Activated CD8-positive, alpha-beta T cell treated with anti-CD3 and anti-CD28 coated beads, Interleukin-2, amount 10 ng/mL, durations not matched to agents 7 days and 5 days (primary cell): Measurements from ENCODE around the gene ZNF697. TPM values are rescaled to one million over a fixed set of nuclear protein-coding genes. Genes with fewer than 3 reads are reported as not detected.

Experiments
- ATAC-seq: fragments of 150-1000 bp; cut with Tn5 transposase; one replicate; pipeline ENCODE4 v1.10.0; 2021; ENCODE audit warnings: moderate library complexity
- CTCF ChIA-PET: fragments of 350-600 bp; sonication (Branson Sonifier 250); formaldehyde crosslinking; loops from one replicate; lab custom pipeline; 2021; ENCODE audit warnings: antibody characterized with exemption; lab: Charles Lee
- POLR2A ChIA-PET: fragments of 350-600 bp; sonication (Branson Sonifier 250); formaldehyde crosslinking; loops from one replicate; lab custom pipeline; 2021; ENCODE audit warnings: antibody characterized with exemption; lab: Charles Lee
- DNase-seq: peaks from one replicate; pipeline ENCODE4 v3.0.0-alpha.2; 2020
- H3K27ac Mint-ChIP-seq: one replicate; pipeline ENCODE4 v1.8.0; 2021; ENCODE audit warnings: mild to moderate bottlenecking, mixed read lengths
- H3K27me3 Mint-ChIP-seq: one replicate; pipeline ENCODE4 v1.8.0; 2021; ENCODE audit warnings: low read depth, mixed read lengths
- H3K36me3 Mint-ChIP-seq: one replicate; pipeline ENCODE4 v1.8.0; 2021; ENCODE audit warnings: low read depth, mixed read lengths
- H3K4me1 Mint-ChIP-seq: one replicate; pipeline ENCODE4 v1.8.0; 2021; ENCODE audit warnings: low read depth, mixed read lengths
- H3K4me3 Mint-ChIP-seq: one replicate; pipeline ENCODE4 v1.8.0; 2021; ENCODE audit warnings: mild to moderate bottlenecking, mixed read lengths
- H3K9me3 Mint-ChIP-seq: one replicate; pipeline ENCODE4 v1.8.0; 2022; ENCODE audit warnings: mixed read lengths; ENCODE audit not compliant: insufficient read depth
- total RNA-seq, 2 experiments: library from RNA; stranded (reverse); gene quantifications; one replicate each; pipeline ENCODE4 v1.2.3, GENCODE V29; 2021

Gene ZNF697
- total RNA-seq, 2 experiments from 2014 or later = 0.08 TPM; not detected in 1

DNA sequence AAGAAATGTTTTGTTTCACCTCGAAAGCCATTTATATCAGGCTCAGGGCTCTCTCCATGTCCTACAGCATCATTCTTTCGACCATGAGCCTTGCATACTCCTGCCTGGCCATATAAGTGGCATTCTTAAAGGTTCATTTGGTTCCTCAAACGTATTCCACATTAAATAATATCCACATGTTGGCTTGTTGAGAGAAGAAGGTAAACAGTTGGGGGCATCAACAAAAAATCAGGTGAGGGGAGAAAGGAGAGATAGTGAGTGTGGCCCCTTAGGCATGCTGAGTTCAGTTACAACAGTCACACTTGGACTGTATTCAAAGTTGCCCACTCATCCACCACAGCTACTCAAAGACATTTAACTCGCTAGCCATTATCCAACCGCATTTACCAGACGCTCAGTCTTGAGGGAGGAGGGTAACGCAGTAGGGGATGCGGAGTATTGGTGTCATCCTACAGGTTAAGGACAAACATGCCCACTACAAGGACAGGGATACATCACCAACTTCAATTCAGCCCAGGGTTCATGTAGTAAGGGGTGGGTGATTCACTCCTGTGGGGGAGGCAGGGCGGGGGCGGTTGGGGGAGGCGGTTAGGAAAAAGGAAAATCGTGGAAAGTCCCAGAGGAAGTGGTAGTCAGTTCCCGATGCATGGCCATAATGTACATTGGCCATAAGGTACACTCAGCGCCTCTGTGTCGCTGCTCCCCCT, 1.4 kb downstream of the ZNF697 start:
- POLR2A ChIA-PET = no interaction called here
- CTCF ChIA-PET = interaction anchor here (0.7 to 4.4 kb wide), 2 partner anchors 28 to 35 kb away, joined by 3 to 20 read pairs; no protein-coding TSS in a partner anchor
- Mint-ChIP-seq H3K4me3 (no peak overlapping the region), H3K9me3 (no peaks in the 10 kb centered on the region), H3K36me3 (no peaks in the 10 kb centered on the region), H3K4me1 (peaks cover 3% of the 10 kb centered on the region), H3K27me3 (peaks cover 75% of the 10 kb centered on the region), H3K27ac (no peak overlapping the region)
- DNase-seq (no peak), ATAC-seq (no peak)

DNA sequence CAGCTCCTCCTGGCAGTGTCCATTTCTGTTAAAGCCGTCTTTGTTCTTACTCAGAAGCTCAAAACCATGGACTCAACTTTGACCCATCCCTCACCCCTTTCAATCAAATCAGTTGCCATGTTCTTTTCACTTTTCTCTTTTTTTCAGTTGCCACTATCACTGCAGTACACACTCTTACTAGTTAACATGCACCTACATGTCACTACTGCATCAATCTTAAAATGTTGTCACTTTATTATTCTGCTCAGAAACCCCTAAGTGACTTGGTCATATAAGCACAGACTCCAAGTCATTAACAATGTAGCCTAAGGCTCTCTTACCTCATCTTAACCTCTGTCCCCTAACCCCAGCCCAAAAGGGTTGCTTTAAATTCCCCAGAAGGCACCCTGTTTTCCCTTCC, 9.0 kb downstream of the ZNF697 start:
- CTCF ChIA-PET = no interaction called here
- H3K4me3 Mint-ChIP-seq = no peak overlapping the region

GRCh38 chr1:119637710-119638109, 10.4 kb downstream of the ZNF697 start:
- H3K27ac Mint-ChIP-seq = no peak overlapping the region
- ChIA-PET CTCF (no interaction called here), POLR2A (no interaction called here)
- DNase-seq (no peak), ATAC-seq (no peak)
- no peaks in the 10 kb centered on the region for H3K36me3 Mint-ChIP-seq
- peaks cover 33% of the 10 kb centered on the region for H3K27me3 Mint-ChIP-seq
- no peaks in the 10 kb centered on the region for H3K4me1 Mint-ChIP-seq
- no peak overlapping the region for H3K4me3 Mint-ChIP-seq
- H3K9me3 Mint-ChIP-seq = no peaks in the 10 kb centered on the region

More for the DNA sequence above, 9.0 kb downstream of the ZNF697 start:
- POLR2A ChIA-PET = no interaction called here
- Mint-ChIP-seq H3K27me3 (peaks cover 30% of the 10 kb centered on the region), H3K9me3 (no peaks in the 10 kb centered on the region), H3K4me1 (no peaks in the 10 kb centered on the region), H3K36me3 (no peaks in the 10 kb centered on the region), H3K27ac (no peak overlapping the region)
- no peak for DNase-seq
- no peak for ATAC-seq

DNA sequence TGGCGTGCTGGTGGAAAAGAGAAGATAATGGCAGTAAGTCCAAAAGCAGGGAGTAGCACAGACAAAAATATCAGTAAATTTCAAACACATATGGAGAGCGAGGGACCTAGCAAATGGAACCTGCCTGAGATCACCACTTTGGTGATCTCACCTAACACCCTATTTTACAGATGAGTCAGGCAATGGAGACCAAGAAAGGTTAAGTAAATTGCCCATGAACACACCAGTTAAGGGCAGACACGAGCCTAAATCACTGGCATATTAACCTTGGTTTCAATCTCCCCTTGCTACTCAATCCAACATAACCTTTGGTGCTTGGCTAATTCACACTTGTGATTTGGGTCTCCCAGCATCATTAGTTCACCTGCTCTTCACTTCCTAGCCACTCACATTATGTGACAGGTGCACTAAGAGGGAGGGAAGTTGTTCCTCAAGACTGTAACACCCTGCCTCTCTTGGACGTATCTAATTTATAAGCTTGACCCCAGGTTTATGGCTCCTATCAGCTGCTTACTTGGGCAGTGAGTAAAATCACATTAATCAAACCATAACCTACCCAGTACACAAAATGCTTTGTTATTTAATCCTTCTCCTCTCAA, 11.5 kb downstream of the ZNF697 start:
- no peaks in the 10 kb centered on the region for H3K9me3 Mint-ChIP-seq
- no peaks in the 10 kb centered on the region for H3K36me3 Mint-ChIP-seq
- no peak overlapping the region for H3K4me3 Mint-ChIP-seq
- H3K27me3 Mint-ChIP-seq = peaks cover 40% of the 10 kb centered on the region
- no peak for ATAC-seq
- no peaks in the 10 kb centered on the region for H3K4me1 Mint-ChIP-seq
- ChIA-PET POLR2A (no interaction called here), CTCF (no interaction called here)
- no peak overlapping the region for H3K27ac Mint-ChIP-seq
- DNase-seq = no peak

DNA sequence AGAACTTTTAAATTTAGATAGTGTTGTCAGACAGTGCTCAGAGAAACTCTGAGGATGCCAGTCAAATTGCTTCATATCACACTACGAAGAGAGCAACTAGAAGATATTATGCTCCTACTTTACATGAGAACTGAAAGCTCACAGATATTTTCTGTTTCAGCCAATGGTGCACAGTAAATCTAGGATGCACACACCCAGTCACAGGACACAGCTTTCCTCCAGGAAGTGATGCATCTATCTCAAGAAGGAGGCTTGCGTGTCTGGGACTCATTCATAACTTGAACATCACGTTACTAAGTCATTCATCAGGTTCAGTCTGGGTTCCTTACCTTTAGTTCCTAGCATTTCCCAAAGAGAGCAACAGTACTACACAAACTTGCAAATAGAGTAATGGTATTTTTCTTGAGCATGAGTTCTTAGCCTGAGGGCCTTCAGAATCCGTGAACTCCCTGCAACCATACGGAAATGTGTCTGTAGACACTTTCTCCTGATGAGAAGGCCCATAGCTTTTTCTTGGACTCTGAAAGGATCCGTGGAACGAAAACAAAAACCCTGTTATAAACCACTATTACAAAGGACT, 12.2 kb downstream of the ZNF697 start:
- no peak for ATAC-seq
- POLR2A ChIA-PET = no interaction called here
- Mint-ChIP-seq H3K4me1 (no peaks in the 10 kb centered on the region), H3K36me3 (no peaks in the 10 kb centered on the region), H3K27me3 (peaks cover 43% of the 10 kb centered on the region), H3K4me3 (no peak overlapping the region), H3K27ac (no peak overlapping the region), H3K9me3 (no peaks in the 10 kb centered on the region)
- CTCF ChIA-PET = no interaction called here
- DNase-seq = no peak

DNA sequence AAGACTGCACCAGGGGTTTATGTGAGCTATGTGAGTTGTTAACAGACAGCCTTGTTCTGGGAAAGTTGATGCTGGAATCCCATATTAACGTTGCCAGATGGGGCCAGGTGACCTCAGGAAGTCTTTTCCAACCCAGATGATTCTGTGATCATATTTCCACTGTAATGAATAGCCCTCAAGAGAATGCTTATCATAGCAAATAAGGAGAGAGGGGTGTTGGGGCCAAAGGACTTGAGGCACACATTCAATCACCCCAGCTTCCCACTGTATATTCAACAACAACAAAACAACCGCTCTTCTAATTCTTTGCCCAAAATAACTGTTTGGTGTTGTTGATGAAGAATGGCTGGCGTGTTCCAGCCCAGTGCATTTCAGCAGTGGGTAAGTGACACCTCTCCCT, 14.1 kb downstream of the ZNF697 start:
- H3K27me3 Mint-ChIP-seq = peaks cover 53% of the 10 kb centered on the region
- no peaks in the 10 kb centered on the region for H3K36me3 Mint-ChIP-seq
- ATAC-seq (no peak), DNase-seq (no peak)
- no peak overlapping the region for H3K27ac Mint-ChIP-seq
- ChIA-PET POLR2A (no interaction called here), CTCF (no interaction called here)
- no peaks in the 10 kb centered on the region for H3K9me3 Mint-ChIP-seq
- no peaks in the 10 kb centered on the region for H3K4me1 Mint-ChIP-seq
- no peak overlapping the region for H3K4me3 Mint-ChIP-seq

DNA sequence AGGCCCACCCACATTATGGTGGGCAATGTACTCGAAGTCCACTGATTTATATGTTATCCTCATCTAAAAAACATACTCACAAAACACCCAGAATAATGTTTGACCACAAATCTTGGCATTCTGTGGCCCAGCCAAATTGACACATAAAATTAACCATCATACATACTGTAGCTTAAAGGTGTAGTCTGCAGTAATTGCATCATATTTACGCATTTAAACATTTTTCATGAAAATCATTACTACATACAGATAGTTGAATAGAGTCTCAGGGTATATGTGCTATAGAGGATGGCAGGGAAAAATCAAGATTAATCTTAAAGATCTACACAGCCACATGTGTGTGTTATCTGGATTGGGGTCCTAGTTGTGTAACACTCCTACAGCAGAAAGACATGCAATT, 14.5 kb downstream of the ZNF697 start:
- POLR2A ChIA-PET = no interaction called here

GRCh38 chr1:119632841-119633240, 15.2 kb downstream of the ZNF697 start:
- H3K36me3 Mint-ChIP-seq = no peaks in the 10 kb centered on the region
- no peaks in the 10 kb centered on the region for H3K4me1 Mint-ChIP-seq
- DNase-seq (no peak), ATAC-seq (no peak)
- ChIA-PET POLR2A (no interaction called here), CTCF (no interaction called here)
- H3K27ac Mint-ChIP-seq = no peak overlapping the region
- no peak overlapping the region for H3K4me3 Mint-ChIP-seq
- H3K27me3 Mint-ChIP-seq = peaks cover 62% of the 10 kb centered on the region
- no peaks in the 10 kb centered on the region for H3K9me3 Mint-ChIP-seq

More for the DNA sequence above, 14.5 kb downstream of the ZNF697 start:
- no peak overlapping the region for H3K27ac Mint-ChIP-seq
- no peaks in the 10 kb centered on the region for H3K9me3 Mint-ChIP-seq
- H3K4me3 Mint-ChIP-seq = no peak overlapping the region
- peaks cover 56% of the 10 kb centered on the region for H3K27me3 Mint-ChIP-seq
- ATAC-seq (no peak), DNase-seq (no peak)
- no peaks in the 10 kb centered on the region for H3K4me1 Mint-ChIP-seq
- CTCF ChIA-PET = no interaction called here
- H3K36me3 Mint-ChIP-seq = no peaks in the 10 kb centered on the region

- Mint-ChIP-seq H3K9me3 (no peaks in the 10 kb centered on the region), H3K4me1 (no peaks in the 10 kb centered on the region), H3K36me3 (no peaks in the 10 kb centered on the region), H3K4me3 (no peak overlapping the region), H3K27me3 (peaks cover 62% of the 10 kb centered on the region), H3K27ac (no peak overlapping the region)
- CTCF ChIA-PET = no interaction called here
- ATAC-seq = no peak
- POLR2A ChIA-PET = no interaction called here
- DNase-seq = no peak
Measured at GRCh38 chr1:119632103-119632490, 16.0 kb downstream of the ZNF697 start.

GRCh38 chr1:119631433-119632102, 16.5 kb downstream of the ZNF697 start:
- Mint-ChIP-seq H3K9me3 (no peaks in the 10 kb centered on the region), H3K27me3 (peaks cover 62% of the 10 kb centered on the region), H3K4me1 (no peaks in the 10 kb centered on the region), H3K4me3 (no peak overlapping the region), H3K27ac (no peak overlapping the region), H3K36me3 (no peaks in the 10 kb centered on the region)
- DNase-seq (no peak), ATAC-seq (peak; percentile 36)
- ChIA-PET CTCF (no interaction called here), POLR2A (no interaction called here)

DNA sequence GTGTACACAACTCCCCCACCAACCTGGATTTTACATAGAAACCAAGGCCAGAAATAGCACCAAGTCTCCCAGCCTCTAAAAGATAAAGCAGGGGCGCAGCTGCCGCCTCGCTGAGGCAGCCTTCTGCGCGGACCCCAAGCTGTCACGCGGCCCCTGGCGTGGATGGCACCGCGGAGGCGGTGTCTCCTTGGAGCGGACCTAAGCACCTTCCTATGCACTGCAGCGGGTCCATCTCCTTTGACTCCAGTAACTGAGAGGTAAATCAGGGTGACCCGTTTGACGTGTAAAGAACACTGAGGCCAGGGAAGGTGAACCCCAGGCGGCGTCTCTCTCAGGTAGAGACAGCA, 17.0 kb downstream of the ZNF697 start:
- DNase-seq (no peak), ATAC-seq (no peak)
- ChIA-PET POLR2A (no interaction called here), CTCF (no interaction called here)
- no peak overlapping the region for H3K27ac Mint-ChIP-seq
- no peaks in the 10 kb centered on the region for H3K36me3 Mint-ChIP-seq
- H3K4me3 Mint-ChIP-seq = no peak overlapping the region
- peaks cover 62% of the 10 kb centered on the region for H3K27me3 Mint-ChIP-seq
- no peaks in the 10 kb centered on the region for H3K9me3 Mint-ChIP-seq
- no peaks in the 10 kb centered on the region for H3K4me1 Mint-ChIP-seq

GRCh38 chr1:119626841-119627240, 21.2 kb downstream of the ZNF697 start:
- H3K27ac Mint-ChIP-seq = no peak overlapping the region

More at GRCh38 chr1:119626841-119627240, 21.2 kb downstream of the ZNF697 start:
- H3K27me3 Mint-ChIP-seq = peaks cover 32% of the 10 kb centered on the region
- no peak overlapping the region for H3K4me3 Mint-ChIP-seq
- H3K4me1 Mint-ChIP-seq = no peaks in the 10 kb centered on the region
- H3K9me3 Mint-ChIP-seq = no peaks in the 10 kb centered on the region
- ChIA-PET POLR2A (no interaction called here), CTCF (no interaction called here)
- DNase-seq (no peak), ATAC-seq (no peak)
- H3K36me3 Mint-ChIP-seq = no peaks in the 10 kb centered on the region
